ENCODE measurements around the gene RSBN1L.
"Not testable (repeated sequence)": the region's sequence is repeated elsewhere in the genome, so short reads cannot be mapped to it uniquely, and the experiment has no call there.

- TF ChIP-seq CTCF (IDR thresholded peaks at IDR 0.05); POLR2A (IDR thresholded peaks at IDR 0.05); POLR2AphosphoS5 (IDR thresholded peaks at IDR 0.05; ENCODE audit: insufficient read depth in 1 of 2, low read depth in 1 of 2): not testable (repeated sequence)
These were observed 7.4 kb downstream of the RSBN1L start for GRCh38 chr7:77703669-77704068.

All from vagina (tissue), 2 donors.